ENCODE data around the gene LENG9.

The LENG9 gene

GRCh38 chr19:54420068-54420382 is 43.6 kb downstream of the LENG9 start:
- no peak for DNase-seq

DNA sequence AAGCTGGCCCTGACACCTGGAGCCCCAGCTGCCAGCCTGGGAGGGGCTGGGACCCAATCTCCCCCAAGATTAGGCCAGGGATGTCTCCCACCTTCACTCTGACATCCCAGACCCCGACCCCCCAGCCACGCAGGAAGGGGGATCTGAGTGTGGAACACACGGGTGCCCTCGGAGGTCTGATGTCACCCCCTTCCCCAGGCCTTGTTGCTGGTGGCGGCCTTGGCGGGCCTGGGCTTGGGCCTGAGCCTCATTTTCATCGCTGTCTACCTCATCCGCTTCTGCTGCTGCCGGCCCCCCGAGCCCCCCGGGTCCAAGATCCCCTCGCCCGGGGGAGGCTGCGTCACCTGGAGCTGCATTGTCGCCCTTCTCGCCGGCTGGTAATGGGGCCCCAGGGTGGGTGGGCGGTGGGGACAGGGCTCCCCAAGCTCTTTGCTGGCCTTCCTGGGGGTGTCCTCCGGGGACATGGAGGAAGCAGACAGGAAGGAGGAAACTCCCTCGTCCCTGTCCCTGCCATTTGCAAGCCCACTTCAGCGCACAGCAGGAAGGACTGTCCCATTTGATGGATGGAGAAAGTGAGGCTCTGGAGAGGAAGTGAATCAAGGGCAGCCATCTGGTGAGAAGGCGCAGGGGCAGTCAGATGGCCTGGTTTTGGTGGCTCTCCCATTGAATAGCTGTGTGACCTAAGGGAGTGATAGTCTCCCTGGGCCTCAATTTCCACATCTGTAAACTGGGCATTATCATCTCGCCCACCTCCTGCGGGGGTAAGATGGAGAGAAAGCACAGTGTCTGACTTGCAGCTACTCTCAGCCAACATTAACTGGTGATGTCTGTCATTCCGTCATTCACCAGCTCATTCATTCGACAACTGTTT is 44.4 kb downstream of the LENG9 start:
- no peak for DNase-seq

GRCh38 chr19:54418030-54418929 is 45.3 kb downstream of the LENG9 start:
- DNase-seq = no peak

DNA sequence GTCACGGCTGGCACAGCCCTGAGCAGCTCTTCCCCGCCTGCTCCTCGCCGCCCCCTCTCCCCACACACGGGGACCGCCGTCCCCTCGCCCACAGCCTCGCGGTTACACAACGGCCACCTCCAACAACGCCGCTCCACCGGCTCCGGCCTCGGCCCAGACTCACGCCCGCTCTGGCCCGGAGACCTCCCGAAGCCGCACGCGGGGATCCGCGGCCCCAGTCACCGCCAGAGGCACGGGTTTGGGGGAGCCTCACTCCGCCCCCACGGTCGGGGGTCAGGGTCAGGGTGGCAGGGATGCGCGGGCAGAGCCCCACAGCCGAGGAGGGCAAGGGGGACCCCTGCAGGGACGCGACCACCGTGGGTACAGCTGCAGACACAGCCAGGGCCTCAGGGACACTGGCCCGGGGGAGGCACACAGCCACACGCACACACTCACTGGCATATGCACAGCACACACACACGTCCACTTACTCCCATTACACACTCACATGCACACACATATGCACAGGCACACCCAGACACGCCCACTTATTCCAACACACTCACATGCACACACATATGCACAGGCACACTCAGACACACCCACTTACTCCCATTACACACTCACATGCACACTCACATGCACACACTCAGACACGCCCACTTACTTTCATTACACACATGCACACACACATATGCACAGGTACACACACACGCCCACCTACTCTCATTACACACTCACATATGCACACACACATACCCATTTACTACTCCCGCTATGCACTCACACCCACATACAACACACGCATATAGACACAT is 46.7 kb downstream of the LENG9 start:
- no peak for DNase-seq

DNA sequence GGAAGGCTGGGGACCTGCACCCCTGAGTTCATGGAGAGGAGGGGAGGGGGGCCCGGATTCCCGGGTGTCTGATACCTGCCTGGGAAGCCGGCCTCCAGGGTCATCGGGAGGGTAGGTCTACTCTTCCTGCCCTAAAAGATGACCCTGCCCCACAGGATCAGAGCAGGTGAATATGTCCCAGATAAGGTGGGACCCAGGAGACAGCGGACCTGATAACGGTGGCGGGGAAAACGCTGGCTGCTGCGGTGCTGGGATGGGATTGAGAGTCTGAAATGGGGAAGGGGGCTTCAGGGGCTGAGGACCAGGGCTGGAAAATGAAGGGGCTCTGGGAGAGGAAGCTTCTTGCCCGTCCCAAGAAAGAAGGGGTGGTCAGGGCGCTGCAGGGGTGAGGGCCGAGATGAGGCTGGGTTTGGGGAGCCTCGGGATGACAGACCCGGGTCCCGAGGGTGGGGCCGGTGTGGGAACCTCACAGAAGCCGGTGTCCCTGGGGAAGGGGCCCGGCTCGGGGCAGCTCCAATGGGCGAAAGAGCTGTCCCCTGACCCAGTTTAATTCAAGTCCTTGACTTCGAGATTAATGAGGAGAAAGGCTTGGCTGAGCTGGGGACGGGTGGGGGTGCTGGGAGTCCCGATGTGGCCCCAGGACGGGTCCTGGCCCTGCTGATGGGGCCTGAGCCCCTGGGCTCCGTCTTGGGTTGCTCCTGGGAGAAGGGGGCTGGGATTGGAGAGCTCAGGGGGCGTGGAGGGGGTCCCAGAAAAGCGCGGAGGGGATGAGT is 47.5 kb downstream of the LENG9 start:
- no peak for DNase-seq

DNA sequence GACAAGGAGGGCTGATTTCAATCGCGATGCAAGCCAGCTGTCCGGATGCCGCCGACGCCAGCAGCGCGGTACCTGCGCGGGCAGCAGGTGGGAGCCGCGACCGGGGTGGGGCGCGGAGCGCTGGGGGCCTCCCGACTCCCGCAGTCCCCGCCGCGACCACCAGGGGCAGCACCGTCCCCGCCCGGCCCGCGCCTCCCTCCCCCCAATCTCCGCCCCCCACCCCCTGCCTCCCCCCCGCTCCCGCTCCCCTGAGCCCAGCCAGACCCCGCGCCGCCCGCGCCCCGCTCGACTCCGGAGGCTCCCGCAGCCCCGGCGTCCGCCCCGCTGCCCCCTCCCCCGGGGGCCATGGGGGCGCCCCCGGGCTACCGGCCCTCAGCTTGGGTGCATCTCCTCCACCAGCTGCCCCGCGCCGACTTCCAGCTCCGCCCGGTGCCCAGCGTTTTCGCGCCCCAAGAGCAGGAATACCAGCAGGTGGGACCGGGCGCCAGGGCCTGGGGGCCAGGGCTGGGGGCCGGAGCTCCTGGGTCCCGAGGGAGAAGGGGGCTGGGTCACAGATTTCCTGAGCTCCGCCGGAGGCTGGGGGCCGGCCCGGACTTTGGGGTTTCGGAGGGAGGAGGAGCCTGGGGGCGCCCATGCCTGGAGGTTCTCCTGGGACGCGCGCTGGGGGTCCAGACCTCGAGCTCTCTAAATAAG is 48.2 kb downstream of the LENG9 start, which contains the start of gene TTYH1:
TSS of gene TTYH1 (plus strand) at position 257 of the 693 bp plus-strand sequence. CDS start at position 346, 89 bp downstream.
- no peak for DNase-seq

- DNase-seq = no peak
These were observed 49.4 kb downstream of the LENG9 start for GRCh38 chr19:54414156-54414555.

DNA sequence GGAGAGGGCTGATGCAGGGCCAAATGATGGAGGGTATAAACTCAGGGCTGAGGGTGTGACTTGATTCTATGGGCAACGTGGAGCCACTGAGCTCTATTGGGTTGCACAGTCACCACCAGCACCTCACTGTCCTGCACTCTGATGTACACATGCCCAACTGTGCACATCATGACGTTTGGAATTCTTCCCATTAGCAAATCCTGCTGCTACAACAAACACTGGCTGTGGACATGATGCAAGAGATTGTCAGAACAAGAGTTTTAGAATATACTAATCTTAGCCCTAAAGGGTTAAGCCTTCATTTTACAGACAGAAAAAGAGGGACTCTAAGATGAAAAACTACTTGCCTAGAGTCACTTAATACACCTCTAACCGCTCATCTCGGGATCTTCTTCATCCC is 50.7 kb downstream of the LENG9 start:
- no peak for DNase-seq
